K562 (cell line): ENCODE measurements around the gene FRAT1. TPM values are rescaled to one million over a fixed set of nuclear protein-coding genes. Genes with fewer than 3 reads are reported as not detected.

Experiments used
- AFF4 ChIP-seq: sonication (generic); formaldehyde crosslinking; IDR thresholded peaks from 2 replicates; pipeline ENCODE4 v1.8.0; 2023; ENCODE audit warnings: mild to moderate bottlenecking, missing genetic modification reagents
- ATF7 ChIP-seq: fragments of 450-650 bp; IDR thresholded peaks from 2 replicates; pipeline ENCODE4 v1.7.1; 2014; ENCODE audit warnings: mild to moderate bottlenecking, moderate library complexity
- MAFF ChIP-seq: IDR thresholded peaks from 2 replicates; pipeline ENCODE4 v1.6.1; 2012; ENCODE audit warnings: low read length, improper control_type of control experiment
- MBD2 ChIP-seq: sonication (generic); IDR thresholded peaks from 2 replicates; pipeline ENCODE4 v1.6.1; 2016; ENCODE audit warnings: low read depth, borderline replicate concordance
- MYC ChIP-seq, 2 experiments: fragments of 250-450 bp in 1 of 2; sonication (Bioruptor Pico) in 1 of 2; IDR thresholded peaks; 2 replicates each; pipeline versions ENCODE4 v1.5.1 to v1.6.1; 2012 to 2021; ENCODE audit warnings: low read depth in 2 of 2, borderline replicate concordance in 1 of 2, improper control_type of control experiment in 1 of 2, low read length in 1 of 2, mild to moderate bottlenecking in 1 of 2, moderate library complexity in 1 of 2
- PCBP1 ChIP-seq: fragments of 200-400 bp; formaldehyde crosslinking; IDR thresholded peaks from 2 replicates; pipeline ENCODE4 v1.6.1; 2018; ENCODE audit warnings: mild to moderate bottlenecking, low read depth, low read length; ENCODE audit not compliant: poor library complexity, severe bottlenecking
- POLR2A ChIP-seq: fragments of 450-650 bp; conservative IDR thresholded peaks from 2 replicates; pipeline ENCODE4 v1.6.1; 2016
- PTBP1 ChIP-seq: fragments of 200-400 bp; formaldehyde crosslinking; IDR thresholded peaks from 2 replicates; pipeline ENCODE4 v1.6.1; 2017; ENCODE audit warnings: low read depth, low read length
- RBM39 ChIP-seq: fragments of 200-400 bp; formaldehyde crosslinking; optimal IDR thresholded peaks from 2 replicates; pipeline ENCODE3; 2018; ENCODE audit warnings: low read depth, low read length
- SAP30 ChIP-seq: fragments of 200-600 bp; sonication (generic); IDR thresholded peaks from 2 replicates; pipeline ENCODE4 v1.6.1; 2012; ENCODE audit warnings: borderline replicate concordance, low read depth, mild to moderate bottlenecking, moderate library complexity, low read length, control low read depth, inconsistent platforms; ENCODE audit not compliant: insufficient read depth, poor library complexity, severe bottlenecking
- SP1 ChIP-seq: sonication (generic); formaldehyde crosslinking; IDR thresholded peaks from 2 replicates; pipeline ENCODE4 v1.8.1; 2022; ENCODE audit warnings: mild to moderate bottlenecking, missing genetic modification reagents
- SUPT5H ChIP-seq: fragments of 450-650 bp; IDR thresholded peaks from 2 replicates; pipeline ENCODE4 v1.6.1; 2016
- polyA plus RNA-seq, 8 experiments: library from polyadenylated mRNA; depleted of rRNA in 4 of 8; stranded (reverse) in 5 of 8; unstranded in 3 of 8; fragments of >200 nt; fragmentation: Nextera tagmentation in 2 of 8; fragmentation: Illumina TruSeq in 1 of 8; extraction: Ambion mirVana in 2 of 8; extraction: Trizol in 1 of 8; gene quantifications; 2 replicates each; pipeline versions ENCODE4 v1.2.1 to v1.2.3, GENCODE V29; 2011 to 2014; ENCODE audit warnings: inconsistent platforms in 1 of 8, missing spikeins in 1 of 8
- total RNA-seq, 7 experiments: library from RNA; depleted of rRNA in 6 of 7; stranded (reverse); fragments of >200 nt in 6 of 7; fragmentation: Illumina TruSeq in 2 of 7; extraction: Trizol in 2 of 7; gene quantifications; 2 replicates each; pipeline versions ENCODE4 v1.2.1 to v1.2.3, GENCODE V29; 2011 to 2021; ENCODE audit warnings: low replicate concordance in 1 of 7
- TF ChIP-seq, protein P1 (sequence below): IDR thresholded peaks from 2 replicates; pipeline ENCODE4 v1.6.1; 2014; ENCODE audit warnings: antibody characterized with exemption
- TF ChIP-seq, protein P2 (sequence below): fragments of 250-450 bp; sonication (Bioruptor Pico); IDR thresholded peaks from 2 replicates; pipeline ENCODE4 v1.5.0; 2021; ENCODE audit warnings: mild to moderate bottlenecking, moderate library complexity

The FRAT1 gene
- total and polyA plus RNA-seq, 9 of the 15 experiments (the other 6 are each of a cell fraction or from before 2014, with no cell fraction given) = 0.11 to 4.6 (median 1.4) TPM

GRCh38 chr10:97334370-97335175 is 15.5 kb downstream of the FRAT1 start, which contains the start of gene FRAT2 (continued):
- TF ChIP-seq AFF4 (CRISPR knock-in tag) = 0 out of 2 replicates have a peak, but pooled peaks have one; percentile 66
- peak; percentile 100 for TF ChIP-seq ATF7
- TF ChIP-seq, protein P1, sequence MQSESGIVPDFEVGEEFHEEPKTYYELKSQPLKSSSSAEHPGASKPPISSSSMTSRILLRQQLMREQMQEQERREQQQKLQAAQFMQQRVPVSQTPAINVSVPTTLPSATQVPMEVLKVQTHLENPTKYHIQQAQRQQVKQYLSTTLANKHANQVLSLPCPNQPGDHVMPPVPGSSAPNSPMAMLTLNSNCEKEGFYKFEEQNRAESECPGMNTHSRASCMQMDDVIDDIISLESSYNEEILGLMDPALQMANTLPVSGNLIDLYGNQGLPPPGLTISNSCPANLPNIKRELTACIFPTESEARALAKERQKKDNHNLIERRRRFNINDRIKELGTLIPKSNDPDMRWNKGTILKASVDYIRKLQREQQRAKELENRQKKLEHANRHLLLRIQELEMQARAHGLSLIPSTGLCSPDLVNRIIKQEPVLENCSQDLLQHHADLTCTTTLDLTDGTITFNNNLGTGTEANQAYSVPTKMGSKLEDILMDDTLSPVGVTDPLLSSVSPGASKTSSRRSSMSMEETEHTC = no peak
- TF ChIP-seq POLR2A = peak; percentile 71
- peak; percentile 63; the same call in 1 of the 2 replicates for TF ChIP-seq MYC (IDR thresholded peaks at IDR 0.05; ENCODE audit: low read depth, low read length)
- TF ChIP-seq MYC (CRISPR knock-in tag; IDR thresholded peaks at IDR 0.05; ENCODE audit: borderline replicate concordance, low read depth) = no peak
- peak; percentile 92 for TF ChIP-seq SAP30
- TF ChIP-seq SP1 = peak; percentile 83
- no peak for TF ChIP-seq PTBP1
- no peak for TF ChIP-seq RBM39
- peak; percentile 64 for TF ChIP-seq SUPT5H
- TF ChIP-seq, protein P2, sequence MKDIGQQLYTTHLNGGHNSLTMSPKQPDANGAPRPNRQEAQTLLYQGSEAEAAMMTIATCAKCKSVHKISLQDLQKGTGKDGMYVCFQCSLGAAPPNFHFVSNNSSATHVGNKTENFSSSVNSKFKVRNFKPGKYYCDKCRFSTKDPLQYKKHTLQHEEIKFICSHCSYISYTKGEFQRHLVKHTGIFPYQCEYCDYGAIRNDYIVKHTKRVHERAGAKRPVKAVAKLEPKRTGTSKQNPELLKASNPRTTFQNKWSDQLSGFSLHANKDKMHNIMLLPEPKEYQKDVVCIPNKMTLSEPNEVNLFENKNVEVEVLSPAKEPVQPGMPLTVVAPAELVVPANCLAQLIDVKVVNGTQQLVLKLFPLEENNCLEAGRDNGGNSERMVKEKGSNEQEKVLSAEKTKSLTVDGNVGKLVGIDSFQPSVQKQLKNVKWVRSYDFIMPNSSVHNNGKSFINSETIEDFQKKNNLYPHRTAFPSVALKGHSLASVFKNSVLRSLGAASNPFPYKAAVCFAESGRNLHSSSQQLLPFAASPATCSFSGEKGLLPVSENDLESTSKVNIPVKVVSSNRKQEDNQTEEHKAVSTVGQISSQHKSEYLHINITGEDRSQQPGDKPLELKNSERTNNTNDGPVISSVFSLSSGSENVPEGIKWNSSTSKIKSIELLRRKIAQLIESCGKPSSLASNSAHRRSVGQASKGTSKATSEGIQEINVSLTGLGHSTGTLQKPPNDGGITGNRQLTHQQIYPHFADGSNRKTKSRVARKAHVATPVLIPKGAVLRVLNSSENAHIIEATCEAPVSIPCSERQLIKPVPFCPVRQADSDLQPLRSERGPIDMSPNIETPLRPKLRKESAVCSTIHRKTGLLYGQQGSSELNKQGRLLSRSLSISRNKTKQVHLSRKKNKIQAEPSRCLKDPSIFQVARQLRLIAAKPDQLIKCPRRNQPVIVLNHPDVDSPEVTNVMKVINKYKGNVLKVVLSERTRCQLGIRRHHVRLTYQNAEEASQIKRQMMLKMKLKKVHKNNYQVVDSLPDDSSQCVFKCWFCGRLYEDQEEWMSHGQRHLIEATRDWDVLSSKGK = no peak
- peak; percentile 26; the same call in 1 of the 2 replicates for TF ChIP-seq MAFF
- peak; percentile 87 for TF ChIP-seq PCBP1
- peak; percentile 93 for TF ChIP-seq MBD2
